GM12865 (cell line): Measurements from ENCODE around the gene TTC28.

ENCODE experiments used
- DNase-seq: peaks from one replicate; pipeline ENCODE4 v3.0.0; 2010; ENCODE audit warnings: low read depth
- H3K4me3 ChIP-seq: 2 replicates; pipeline ENCODE4 v1.5.1; 2011; ENCODE audit warnings: mild to moderate bottlenecking, low read depth, low read length, control low read depth
- TF ChIP-seq, protein P1 (sequence below): IDR thresholded peaks from 2 replicates; pipeline ENCODE4 v1.5.1; 2011; ENCODE audit warnings: low read length, control low read depth, low read depth, inconsistent platforms; ENCODE audit not compliant: insufficient read depth; ENCODE audit errors: missing control alignments

TTC28 gene

DNA sequence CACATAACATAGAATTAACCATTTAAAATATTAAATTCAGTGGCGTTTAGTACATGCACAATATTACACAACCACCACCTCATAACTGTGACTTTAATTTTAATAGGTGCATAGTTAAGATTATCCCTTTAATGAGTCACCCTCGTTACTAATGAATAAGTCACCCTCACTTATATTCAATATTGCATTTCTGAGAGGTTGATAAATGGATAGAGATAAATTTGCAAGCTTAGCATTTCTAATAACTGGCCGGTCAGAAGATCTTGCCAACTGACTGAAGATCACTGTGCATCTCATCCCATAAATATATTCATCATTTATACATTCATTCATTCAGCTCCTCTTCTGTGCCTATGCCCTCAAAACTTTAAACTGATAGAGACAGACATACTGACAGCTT, 243.7 kb downstream of the TTC28 start:
- TF ChIP-seq, protein P1, sequence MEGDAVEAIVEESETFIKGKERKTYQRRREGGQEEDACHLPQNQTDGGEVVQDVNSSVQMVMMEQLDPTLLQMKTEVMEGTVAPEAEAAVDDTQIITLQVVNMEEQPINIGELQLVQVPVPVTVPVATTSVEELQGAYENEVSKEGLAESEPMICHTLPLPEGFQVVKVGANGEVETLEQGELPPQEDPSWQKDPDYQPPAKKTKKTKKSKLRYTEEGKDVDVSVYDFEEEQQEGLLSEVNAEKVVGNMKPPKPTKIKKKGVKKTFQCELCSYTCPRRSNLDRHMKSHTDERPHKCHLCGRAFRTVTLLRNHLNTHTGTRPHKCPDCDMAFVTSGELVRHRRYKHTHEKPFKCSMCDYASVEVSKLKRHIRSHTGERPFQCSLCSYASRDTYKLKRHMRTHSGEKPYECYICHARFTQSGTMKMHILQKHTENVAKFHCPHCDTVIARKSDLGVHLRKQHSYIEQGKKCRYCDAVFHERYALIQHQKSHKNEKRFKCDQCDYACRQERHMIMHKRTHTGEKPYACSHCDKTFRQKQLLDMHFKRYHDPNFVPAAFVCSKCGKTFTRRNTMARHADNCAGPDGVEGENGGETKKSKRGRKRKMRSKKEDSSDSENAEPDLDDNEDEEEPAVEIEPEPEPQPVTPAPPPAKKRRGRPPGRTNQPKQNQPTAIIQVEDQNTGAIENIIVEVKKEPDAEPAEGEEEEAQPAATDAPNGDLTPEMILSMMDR: no peak
- no peak overlapping the region for H3K4me3 ChIP-seq
- DNase-seq: no peak

- TF ChIP-seq, protein P1: no peak
- DNase-seq: no peak
- H3K4me3 ChIP-seq: no peak overlapping the region
Observed at GRCh38 chr22:28435140-28435768, 244.4 kb downstream of the TTC28 start.

DNA sequence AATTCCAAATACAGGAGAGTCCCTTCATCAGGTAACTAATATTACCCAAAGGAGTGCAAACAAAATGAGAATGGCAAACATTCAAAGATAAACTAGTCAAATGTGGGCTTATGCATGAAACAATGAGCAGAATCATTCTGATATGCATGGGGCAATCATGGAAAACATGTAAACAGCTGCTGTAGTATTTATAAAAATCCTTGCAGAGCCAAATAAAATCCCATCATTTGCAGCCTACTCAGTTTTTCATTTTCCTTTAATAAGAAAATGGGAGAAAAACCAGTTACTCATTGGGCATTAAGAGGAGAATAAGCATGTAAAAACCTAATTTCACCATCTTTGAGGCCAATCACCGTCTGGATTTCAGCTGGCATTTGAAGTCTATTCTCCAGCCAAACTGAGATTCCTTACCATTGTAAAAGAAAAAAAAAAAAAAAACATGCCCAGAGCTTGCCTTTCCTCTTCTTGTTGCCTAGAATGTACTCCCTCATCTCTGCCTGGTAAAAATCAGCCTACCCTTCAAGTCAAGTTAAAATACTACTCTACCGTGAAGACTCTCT, 249.1 kb downstream of the TTC28 start:
- TF ChIP-seq, protein P1: no peak
- no peak overlapping the region for H3K4me3 ChIP-seq
- DNase-seq: no peak

DNA sequence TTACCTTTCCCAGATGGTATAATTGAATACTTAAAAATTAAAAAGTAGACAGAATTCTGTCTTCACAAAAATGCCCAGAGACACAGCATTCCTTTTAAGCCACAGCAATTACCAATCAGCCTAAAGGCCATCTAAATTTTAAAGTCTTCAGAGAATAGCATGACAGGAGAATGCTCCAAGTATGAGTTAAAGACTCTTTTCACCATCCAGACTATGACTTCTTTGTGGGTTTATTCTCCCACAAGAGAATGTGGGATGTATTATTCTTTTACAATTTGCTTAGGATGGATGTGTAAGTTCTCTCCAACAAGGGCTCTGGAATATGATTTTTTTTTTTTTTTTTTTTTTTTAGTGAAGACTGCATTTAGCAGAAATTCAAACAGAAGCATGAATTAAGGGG, 249.9 kb downstream of the TTC28 start:
- no peak for DNase-seq
- TF ChIP-seq, protein P1: no peak

DNA sequence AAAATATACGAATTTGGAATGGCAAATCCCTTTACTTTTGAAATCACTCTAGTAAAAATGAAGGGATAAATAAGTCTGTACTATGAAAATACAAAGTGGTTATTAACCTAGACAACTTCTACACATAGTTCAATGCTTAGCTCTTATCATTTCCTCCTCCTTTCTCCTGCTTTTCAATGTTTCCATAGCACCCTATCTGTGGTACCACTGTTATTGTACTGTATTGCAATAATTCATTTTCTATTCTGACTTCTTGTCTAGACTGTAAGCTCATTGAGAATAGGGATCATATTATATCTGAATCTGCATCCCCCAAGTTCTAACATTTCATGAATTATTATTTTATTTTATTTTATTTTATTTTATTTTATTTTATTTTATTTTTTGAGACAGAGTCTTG, 251.4 kb downstream of the TTC28 start:
- no peak for DNase-seq
- no peak overlapping the region for H3K4me3 ChIP-seq
- TF ChIP-seq, protein P1: no peak

More for the DNA sequence above, 249.9 kb downstream of the TTC28 start:
- no peak overlapping the region for H3K4me3 ChIP-seq

DNA sequence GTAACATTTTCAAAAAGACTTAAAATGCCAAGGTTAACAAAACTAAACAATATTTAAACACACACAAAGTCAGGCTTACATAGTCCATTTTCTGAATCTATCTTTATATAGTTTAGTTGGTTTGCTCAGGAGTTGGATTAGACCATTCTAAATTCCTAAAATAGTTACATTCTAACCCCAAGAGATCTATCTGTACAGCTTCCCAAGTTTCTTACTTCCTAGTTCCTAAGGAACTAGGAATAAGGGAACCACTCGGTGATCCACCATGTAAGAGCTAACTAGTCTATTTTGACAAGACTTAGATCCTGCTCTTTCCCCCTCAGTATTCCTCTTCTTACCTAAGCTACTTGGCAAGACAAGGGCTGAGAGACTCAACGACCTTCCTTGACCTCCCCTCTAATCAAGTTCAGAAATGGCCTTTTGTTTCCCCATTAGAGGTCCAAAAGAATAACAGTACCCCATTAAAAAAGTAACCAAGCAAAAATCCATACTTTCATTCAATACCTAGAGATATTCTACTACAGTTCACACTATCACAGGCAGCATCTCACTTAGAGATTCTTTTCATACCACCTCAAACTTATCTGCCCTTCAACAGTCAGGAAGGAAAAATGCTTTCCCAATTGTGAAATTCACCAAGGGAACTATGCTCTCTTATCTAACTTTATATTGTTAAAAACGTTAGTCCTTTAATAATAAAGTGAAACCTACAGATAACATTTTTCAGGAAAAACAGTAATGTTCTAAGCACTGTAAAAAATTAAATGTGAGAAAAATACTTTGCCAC, 253.1 kb downstream of the TTC28 start:
- DNase-seq: no peak
- H3K4me3 ChIP-seq: no peak overlapping the region
- TF ChIP-seq, protein P1: no peak
